CD4-positive, alpha-beta T cell treated with Interleukin-2 at 100 ng/mL for 4 hours (primary cell): ENCODE results near the gene NANOS3.
A peak's percentile ranks its signal among the peaks of the same experiment; 100 is the strongest.
"Not testable (repeated sequence)": the region's sequence is repeated elsewhere in the genome, so short reads cannot be mapped to it uniquely, and the experiment has no call there.

Experiments used
- DNase-seq: peaks from one replicate; pipeline ENCODE4 v3.0.0-alpha.2; 2020; ENCODE audit warnings: low spot score

The NANOS3 gene

GRCh38 chr19:13843104-13843921 is 33.6 kb upstream of the NANOS3 start:
- DNase-seq, result no peak

- no peak for DNase-seq
Measured at GRCh38 chr19:13844130-13844631, 32.8 kb upstream of the NANOS3 start.

GRCh38 chr19:13846557-13847406 is 30.2 kb upstream of the NANOS3 start:
- DNase-seq, result peak; percentile 99

- peak; percentile 89 for DNase-seq
Measured at GRCh38 chr19:13847407-13848339, 29.3 kb upstream of the NANOS3 start.

GRCh38 chr19:13848340-13848677 is 28.6 kb upstream of the NANOS3 start:
- DNase-seq, result no peak

GRCh38 chr19:13848798-13849676 is 27.9 kb upstream of the NANOS3 start:
- no peak for DNase-seq

DNA sequence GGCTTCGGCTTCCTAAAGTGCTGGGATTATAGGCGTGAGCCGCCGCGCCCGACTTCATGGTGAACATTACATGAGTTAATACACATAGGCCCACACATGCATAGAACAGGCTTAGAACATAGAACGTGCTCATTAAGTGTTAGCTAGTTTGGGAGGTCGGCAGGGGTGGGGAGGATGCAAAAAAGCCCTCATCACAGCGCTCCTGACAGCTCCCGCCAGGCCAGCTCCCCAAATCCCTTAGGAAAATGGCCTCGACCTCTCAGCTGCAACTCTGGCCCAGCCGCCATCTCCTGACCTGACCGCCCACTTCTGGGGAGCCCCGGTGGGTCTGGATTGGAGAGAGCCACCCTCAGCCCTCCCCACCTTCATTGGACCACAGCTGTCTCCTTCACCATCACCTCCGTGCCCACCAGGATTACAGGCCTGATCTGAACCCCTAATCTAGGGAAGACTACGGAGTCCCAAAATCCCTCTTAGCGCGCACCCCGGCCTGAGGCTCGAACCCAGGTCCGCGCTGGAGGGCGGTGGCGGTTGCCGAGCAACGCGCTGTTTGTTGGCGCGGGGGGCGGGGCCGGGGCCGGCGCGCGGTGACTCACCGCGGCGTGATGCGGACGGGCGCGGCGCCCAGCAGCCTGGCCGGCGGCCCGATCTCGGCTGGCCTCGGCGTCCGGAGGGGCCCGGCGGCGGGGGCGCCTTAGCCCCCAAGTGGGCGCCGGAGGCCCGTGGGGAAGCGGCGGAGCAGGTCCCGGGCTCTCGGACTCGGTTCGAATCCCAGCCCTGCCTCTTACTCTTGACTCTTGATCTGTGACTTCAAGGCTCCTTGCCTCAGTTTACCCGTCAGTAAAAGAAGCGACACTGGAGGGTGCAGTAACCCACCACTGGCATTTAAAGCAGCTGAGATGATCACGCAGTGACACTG is 26.7 kb upstream of the NANOS3 start:
- DNase-seq, result peak; percentile 84

DNA sequence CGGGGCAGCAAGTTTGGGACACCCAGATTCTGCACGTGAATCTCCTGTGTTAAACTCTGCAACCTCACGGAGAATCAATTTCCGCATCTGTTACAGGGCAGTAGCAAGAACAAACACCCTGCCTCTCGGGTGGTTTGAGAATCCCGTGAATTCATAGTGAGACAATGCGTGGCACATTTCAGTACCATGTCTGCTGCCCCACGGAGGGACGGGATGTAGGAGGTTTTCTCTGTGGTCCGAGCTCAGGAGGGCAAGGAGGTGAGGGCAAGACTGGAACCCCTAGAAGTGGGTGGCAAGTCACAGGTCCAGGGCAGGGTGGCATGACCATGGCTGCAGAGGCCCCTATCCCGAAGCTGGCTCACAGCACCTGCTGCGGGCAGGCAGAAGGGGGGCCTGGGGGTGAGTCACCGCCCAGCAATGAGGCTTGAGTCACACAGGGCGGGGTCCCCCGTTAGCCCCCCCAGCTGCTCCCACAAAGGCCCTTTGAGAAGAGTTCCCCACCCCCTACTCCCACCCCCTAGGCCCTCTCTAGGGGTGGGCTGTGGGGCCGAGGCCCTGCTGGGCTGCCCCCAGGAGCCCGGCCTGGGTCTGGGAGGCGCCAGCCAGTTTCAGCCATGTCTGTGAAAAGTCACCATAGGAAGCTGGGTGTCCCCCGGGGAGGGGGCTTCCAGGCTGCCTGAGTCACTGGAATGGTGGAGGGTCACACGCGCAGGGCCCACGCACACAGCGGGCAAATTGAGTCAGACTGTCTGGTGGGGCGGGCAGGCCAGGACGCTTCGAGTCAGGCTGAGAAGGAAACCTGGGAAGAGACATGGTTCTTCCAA is 25.8 kb upstream of the NANOS3 start:
- peak; percentile 90 for DNase-seq

DNA sequence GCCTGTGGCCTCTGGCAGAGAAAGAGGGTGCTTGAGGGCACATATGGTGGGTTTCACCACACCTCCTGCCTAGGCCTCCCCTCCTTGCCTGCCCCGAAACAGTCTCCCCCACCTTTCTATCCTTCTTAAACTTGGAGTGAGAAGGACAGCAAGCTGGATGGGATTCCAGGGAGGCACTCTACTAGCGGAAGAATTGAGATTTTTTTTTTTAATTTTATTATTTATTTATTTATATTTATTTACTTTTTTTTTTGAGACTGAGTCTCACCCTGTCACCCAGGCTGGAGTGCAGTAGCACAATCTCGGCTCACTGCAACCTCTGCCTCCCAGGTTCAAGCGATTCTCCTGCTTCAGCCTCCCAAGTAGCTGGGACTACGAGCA is 25.2 kb upstream of the NANOS3 start:
- DNase-seq, result not testable (repeated sequence)

- DNase-seq, result not testable (repeated sequence)
Measured at GRCh38 chr19:13852171-13852707, 24.7 kb upstream of the NANOS3 start.

DNA sequence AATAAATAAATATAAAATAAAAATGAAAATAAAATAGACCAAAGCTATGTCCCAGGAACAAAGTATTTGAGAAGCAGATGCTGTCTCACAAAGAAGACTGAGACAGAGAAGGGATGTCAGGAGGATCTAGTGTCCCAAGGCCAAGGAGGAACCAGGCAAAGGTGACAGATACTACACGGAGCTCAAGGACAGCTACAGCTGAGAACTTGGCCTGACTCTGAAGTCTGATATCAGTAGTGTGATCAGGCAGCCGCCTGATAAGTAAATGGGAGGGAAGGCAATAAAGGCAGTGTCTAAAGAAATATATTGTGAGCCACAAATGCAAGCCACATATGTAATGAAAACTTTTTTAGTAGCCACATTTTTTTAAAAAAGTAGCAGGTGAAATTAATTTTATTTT is 20.4 kb upstream of the NANOS3 start:
- DNase-seq, result no peak

GRCh38 chr19:13859361-13859880 is 17.5 kb upstream of the NANOS3 start:
- no peak for DNase-seq

- no peak for DNase-seq
Measured at GRCh38 chr19:13860679-13861391, 16.1 kb upstream of the NANOS3 start.

GRCh38 chr19:13861392-13861713 is 15.6 kb upstream of the NANOS3 start:
- DNase-seq, result peak; percentile 59

- peak; percentile 91 for DNase-seq
Measured at GRCh38 chr19:13861714-13862531, 15.0 kb upstream of the NANOS3 start.

- no peak for DNase-seq
Measured at GRCh38 chr19:13864046-13864666, 12.8 kb upstream of the NANOS3 start.
